ENCODE results near the gene PPARA. TPM values are rescaled to one million over a fixed set of nuclear protein-coding genes. Genes with fewer than 3 reads are reported as not detected.
"Not testable (repeated sequence)": the region's sequence is repeated elsewhere in the genome, so short reads cannot be mapped to it uniquely, and the experiment has no call there.

Gene PPARA
- polyA plus RNA-seq, 12 donors = 15.8 to 26.9 (median 21.0) TPM; not detected in 1

- DNase-seq = no peak
Observed at GRCh38 chr22:46169628-46170027, 19.3 kb downstream of the PPARA start.

GRCh38 chr22:46171940-46172339 lies 21.6 kb downstream of the PPARA start:
- DNase-seq = no peak

DNA sequence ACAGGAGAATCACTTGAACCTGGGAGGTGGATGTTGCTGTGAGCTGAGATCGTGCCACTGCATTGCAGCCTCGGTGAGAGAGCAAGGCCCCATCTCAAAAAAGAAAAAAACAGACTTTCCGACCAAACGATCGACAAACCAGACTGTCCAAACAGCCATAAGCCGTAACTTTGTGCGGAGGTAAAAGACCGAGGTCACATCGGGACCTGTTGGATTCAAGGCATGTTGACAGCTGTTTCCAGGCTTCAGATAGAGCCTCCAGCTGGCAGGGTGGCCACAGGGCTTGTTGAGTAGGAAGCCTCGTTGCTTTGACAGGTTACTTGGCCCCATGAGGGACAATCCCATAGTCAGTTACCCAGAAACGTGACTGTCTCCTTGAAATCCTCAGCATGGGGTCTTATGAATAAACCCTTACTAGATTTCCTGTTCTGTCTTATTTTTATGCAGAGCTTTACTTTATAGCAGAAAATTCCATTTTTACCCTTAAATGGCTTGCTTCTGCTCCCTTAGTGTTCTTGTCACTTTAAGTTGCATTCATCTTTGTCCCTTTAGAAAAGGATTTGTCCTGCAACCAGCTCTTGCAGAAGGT lies 22.3 kb downstream of the PPARA start:
- DNase-seq = no peak

DNA sequence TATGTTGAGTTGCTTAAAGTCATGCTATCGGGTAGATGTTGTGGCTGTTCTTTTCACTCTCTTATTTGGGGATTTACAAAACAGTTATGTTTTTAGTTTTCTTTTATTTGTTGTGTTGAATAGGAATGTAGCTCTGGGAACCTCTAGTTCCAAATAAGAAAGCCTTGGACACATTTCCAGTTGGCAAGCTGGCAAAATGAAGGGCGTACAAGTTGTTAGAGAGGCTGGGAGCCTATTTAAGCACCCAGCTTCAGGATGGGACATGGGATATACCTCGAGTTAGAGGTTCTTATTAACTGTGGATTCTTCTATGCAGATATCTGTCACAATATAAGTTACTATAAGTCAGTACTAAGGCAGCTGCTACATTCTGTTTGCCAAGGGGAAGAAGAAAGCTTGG lies 22.8 kb downstream of the PPARA start:
- DNase-seq = no peak

DNA sequence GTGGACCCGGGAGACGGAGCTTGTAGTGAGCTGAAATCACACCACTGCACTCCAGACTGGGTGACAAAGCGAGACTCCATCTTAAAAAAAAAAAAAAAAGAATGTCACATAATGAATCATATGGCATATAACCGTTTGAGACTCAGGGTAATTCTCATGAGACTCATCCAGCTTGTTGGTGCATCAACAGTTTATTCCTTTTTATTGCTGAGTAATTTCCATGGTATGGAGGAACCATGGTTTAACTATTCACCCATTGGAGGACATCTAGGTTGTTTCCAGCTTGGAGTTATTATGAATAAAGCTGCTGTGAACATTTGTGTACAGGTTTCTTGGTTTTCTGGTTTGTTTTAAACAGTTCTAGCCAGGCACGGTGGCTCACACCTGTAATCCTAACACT lies 25.3 kb downstream of the PPARA start:
- DNase-seq = no peak

DNA sequence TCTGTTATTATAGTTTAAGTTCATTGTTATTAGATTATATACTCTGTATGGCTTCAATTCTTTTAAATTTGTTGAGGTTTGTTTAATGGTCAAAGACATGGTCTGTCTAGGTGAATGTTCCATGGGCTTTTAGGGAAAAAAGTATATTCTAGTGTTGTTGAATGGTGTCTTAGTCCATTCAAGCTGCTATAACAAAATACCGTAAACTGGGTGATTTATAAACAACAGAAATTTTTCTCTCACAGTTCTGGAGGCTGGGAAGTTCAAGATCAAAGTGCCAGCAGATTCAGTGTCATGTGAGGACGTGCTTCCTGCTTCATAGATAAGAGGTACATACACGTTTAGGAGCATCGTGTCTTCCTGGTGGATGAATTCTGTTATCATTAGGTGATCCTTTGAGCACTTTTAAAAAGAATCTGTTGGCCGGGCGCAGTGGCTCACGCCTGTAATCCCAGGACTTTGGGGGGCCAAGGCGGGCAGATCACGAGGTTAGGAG lies 26.2 kb downstream of the PPARA start:
- no peak for DNase-seq

DNA sequence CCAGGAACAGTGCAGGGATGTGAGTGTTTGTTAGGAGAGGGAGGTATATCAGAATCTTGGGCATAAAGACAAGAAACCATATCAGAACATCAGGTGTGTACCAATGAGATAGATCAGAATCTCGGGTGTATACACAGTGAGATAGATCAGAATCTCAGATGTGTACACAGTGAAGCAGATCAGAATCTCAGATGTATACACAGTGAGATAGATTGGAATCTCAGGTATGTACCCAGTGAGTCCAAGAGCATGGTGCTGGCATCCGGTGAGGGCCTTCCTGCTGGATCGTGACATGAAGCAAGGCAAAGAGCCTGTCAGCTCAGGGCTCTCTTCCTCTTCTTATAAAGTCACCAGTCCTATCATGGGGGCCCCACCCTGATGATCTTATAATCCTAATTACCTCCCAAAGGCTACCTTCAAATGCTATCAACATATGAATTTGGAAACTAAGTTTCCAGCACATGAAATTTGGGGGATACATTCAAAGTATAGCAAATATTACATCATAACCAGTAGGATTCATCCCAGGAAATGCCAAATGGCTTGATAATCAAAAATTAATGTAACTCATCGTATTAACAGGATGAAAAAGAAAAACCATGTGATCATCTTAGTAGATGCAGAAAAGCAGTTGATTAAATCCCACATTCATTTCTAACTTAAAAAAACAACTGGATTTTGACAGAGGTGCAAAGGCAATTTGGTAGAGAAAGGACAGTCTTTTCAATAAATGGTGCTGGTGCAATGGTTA lies 28.6 kb downstream of the PPARA start:
- DNase-seq = no peak

GRCh38 chr22:46179748-46180147 lies 29.4 kb downstream of the PPARA start:
- no peak for DNase-seq

DNA sequence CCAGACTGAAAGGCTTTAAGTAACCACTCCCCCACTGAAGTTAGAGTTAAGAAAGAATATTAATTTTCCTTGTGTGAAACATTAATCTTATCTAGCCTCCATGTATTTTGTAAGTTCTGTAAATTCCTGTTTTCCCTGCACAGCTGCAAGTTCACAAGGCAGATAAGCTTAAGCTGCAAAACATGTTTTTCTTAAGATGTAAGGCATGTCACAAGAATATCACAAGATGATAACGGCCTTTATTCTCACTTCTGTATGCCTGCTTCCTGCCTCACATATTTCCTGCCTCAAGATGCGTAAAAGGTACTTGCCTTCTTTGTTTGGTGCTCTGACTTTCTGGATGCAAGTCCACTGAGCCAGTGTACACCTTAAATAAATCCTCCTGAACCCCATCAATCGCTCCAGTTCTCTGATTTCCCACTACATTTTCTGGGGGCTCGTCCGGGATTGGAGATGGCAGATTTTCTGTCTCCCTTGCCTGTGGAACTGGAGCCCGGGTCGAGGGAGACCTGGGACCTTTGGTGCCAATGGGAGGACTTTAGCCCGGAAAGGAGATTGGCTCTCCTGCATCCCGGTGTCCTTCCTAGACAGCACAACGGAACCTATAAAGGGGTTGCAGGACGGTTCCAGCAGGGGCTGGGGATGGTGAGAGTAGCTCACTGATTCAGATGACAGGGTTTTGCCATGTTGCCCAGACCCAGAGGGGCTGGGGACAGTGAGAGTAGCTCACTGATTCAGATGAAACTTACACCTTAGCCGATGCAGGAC lies 30.2 kb downstream of the PPARA start:
- DNase-seq = no peak

GRCh38 chr22:46183733-46184132 lies 33.4 kb downstream of the PPARA start:
- no peak for DNase-seq

DNA sequence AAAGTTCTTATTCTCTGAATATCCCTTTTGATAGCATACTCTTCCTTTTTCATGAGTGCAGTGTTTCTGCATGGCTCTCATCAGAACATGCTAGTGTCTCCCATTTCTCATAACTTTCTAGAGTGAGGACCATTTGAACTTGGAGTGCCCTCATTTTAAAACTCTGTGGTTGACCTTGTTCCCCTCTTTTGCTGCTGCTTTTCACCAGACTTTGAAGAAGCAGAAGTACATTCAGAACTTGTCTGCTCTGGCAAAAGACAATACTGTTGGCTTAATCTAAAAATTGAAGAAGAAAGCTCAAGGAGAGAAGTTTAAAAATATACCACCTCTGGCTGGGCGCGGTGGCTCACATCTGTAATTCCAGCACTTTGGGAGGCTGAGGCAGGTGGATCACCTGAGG lies 35.0 kb downstream of the PPARA start:
- DNase-seq = no peak

GRCh38 chr22:46187862-46188261 lies 37.5 kb downstream of the PPARA start:
- DNase-seq = no peak

- no peak for DNase-seq
Observed at GRCh38 chr22:46192210-46192993, 42.1 kb downstream of the PPARA start.

DNA sequence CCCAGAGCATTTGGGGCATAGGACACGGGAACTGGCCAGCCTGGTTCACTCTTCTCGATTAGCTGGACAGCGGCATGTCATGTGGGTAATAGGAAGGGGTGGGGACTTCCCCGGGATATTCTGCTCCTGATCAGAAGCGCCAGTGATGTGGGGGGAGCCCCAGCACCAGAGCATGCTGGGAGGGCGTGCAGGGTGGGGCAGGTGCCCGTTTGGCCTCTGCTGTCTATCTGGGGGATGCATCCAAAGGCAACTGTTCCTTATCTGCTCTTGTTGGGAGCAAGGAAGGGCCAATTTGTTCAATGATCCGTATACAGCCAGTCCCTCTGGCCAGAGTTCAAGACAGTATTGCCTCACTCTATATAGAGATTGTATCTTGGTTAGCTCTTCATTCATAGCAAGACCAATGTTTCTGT lies 43.6 kb downstream of the PPARA start:
- DNase-seq = no peak

DNA sequence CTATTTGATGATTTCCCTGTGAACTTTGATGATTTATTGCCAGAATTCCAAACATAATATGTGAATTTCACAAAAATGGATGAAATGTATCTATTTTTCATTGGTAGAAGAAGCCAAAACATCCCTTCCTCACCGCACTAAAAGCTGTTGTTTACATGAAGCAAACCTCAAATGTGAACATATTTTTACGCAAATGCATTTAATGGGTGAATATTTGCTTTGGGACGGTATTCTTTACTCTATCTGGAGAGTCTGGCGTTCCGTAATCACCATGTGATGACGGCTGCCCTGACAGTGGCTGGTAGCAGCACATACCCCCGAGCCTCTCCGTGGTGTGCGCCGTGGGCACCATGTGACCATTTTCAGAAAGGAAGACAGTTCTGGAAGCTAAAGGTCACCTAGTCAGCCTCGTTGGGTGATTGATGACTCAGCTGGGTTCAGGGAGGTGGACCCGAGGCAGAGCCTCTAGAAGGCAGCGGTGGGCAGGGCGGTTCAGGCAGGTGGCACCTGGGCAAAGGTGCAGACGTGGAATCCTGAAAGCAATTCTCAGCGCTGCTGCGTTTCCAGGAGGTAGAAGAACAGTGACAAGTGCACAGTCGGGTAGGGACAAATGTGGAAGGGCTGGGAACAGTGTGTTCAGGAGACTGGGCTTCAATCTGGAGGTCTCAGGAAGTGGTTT lies 45.3 kb downstream of the PPARA start:
- no peak for DNase-seq

GRCh38 chr22:46196278-46196677 lies 46.0 kb downstream of the PPARA start:
- no peak for DNase-seq

DNA sequence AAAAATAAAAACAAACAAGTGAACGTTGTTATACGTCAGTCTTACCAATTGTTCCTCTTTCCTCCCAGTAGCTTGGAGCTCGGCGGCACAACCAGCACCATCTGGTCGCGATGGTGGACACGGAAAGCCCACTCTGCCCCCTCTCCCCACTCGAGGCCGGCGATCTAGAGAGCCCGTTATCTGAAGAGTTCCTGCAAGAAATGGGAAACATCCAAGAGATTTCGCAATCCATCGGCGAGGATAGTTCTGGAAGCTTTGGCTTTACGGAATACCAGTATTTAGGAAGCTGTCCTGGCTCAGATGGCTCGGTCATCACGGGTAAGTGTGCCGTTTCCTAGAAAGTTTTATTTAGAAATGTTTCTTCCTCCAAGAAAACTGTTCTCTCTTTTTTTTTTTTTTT lies 47.9 kb downstream of the PPARA start:
- DNase-seq = no peak

DNA sequence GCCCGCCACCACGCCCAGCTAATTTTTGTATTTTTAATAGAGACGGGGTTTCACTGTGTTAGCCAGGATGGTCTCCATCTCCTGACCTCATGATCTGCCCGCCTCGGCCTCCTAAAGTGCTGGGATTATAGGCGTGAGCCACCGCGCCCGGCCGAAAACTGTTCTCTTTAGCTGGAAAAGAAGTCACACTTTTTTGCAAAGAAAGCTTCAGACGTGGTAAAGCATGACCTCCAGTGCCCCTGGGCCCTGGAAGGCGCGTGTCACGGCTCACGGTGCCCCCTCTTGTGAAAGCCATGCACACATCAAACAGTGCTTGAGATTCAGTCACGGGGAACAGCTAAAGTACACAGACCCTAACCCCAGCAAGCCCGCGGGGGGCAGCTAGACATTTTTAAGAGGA lies 48.5 kb downstream of the PPARA start:
- not testable (repeated sequence) for DNase-seq

DNA sequence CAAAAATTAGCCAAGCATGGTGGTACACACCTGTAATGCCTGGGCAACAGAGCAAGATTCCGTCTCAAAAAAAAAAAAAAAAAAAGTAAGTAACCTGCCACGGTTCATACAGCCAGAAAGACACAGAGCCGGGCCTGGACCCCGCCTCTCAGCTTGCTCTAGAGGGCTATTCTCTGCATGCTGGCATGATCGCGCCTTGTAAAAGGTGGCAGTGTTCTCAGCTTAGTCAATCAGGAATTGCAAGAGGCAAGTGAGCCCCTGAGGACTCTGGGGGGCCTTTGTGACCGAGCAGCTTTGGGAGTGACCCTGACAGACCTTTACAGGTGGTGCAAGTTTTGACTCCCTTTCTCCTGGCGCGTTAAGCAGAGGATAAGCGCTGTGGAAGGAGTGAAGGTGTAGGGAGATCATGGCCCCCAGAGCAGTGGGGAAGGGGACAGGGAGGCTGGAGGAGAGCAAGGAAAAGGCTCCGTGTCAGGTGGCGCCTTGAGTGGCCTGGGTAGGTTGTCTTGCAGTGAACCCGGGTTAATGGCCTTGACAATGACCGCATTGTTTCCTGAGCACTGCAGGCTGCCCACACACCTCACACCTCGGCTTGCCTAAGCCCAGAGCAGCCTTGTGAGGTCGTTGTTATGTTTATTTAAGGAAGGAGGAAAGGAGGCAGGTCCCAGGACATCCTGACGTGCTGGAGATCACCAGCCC lies 50.9 kb downstream of the PPARA start:
- DNase-seq = no peak

DNA sequence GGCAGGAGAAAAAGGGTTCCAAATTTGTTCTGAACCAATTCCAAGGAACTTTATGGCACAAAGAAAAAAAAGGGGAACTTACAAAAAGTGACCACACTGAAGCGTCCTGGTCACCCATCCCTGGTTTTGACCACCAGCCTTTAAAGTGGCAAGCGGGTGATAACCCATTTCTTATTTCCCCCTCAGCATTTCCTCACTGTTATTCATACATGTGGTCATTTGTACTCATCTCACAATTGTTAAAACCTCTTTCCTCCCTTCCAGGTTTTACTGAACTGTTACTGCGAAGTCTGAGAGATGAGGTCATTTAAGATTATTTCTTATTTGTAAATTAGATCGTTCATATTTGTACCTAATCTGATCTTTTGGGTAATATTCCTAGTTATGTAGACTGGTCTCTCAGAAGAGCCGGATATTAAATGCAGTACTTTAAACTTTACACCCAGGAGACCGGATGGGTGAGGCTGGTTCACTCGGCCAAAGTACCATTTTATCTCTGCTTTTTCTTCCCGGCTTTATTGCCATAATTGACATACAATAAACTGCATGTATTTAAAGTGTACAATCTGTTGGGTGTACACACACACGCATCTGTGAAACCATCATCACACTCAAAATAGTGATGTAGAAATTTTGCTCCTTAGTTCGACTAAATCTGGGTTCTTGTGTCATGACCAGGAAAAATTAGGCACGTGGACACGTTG lies 52.7 kb downstream of the PPARA start:
- no peak for DNase-seq

Data from muscle of arm (tissue), 12 donors.